ENCODE data around the gene ZNF124. TPM values are rescaled to one million over a fixed set of nuclear protein-coding genes. Genes with fewer than 3 reads are reported as not detected.

The ZNF124 gene
- total RNA-seq, 1 experiment from 2014 or later: 30.2 TPM

DNA sequence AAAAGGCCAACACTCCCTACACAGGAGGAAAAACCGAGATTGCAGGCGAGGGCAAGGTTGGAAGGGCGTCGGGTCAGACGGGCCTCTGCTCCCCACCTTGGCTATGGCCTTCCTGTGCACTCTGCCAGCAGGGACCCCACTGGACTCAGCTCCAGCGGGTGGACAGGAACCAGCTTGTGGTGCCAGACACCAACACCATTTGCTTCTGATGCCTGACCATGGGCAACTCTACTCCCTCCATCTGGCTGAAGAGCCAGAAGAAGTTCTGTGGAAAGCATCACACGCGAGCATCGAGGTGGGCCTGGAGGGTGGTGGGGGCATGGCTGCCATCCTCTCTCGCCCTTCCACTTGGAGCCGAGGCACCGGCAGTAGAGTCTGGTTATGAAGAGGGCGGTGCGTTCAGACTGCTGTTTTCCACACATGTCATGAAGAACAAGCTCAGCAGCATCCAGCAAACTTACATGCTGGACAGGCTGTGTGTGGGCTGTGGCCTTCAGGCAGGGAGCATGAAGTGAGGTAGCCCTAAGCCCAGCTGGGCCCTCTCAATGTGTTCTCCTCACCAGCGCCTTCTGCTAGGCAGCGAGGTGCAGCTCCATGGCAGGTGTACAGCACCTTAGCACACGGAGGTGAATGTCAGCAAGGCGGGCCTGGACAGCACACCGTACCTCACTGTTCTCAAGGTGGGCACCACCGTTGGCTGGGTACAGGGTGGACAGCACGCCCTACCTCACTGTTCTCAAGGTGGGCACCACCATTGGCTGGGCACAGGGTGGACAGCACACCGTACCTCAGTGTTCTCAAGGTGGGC is 52.0 kb downstream of the ZNF124 start:
- no peak for DNase-seq (ENCODE audit: low read depth, low spot score)
- in situ Hi-C loops (cut with HindIII; ENCODE audit: low pct_unique_long_range_greater_than_20kb, low sequenced_read_pairs): no loop called here

DNA sequence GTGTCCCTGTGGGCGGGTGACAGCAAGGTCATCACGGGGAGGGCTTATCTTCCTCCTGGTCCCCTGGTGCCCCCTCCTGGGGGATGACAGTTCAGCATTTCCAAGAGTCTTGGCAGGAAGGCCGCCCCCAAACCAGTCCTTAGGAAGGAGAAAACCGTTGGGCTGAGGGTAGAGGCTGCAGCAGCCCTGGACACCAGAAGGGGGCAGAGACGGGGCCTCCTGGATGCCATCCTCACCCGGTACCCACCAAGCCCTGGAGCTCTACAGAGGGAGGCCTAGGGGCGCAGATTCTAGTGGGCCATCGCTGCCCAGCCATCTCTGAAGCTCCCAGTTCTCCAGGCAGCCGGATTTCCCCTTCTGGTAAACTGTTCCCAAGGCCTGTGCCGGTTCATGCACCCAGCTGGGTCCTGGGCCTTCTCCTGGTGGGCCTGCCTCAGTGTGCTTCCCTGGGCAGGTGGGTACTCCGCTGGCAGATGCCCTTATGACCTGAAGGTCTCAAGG is 52.8 kb downstream of the ZNF124 start:
- in situ Hi-C loops (cut with HindIII; ENCODE audit: low pct_unique_long_range_greater_than_20kb, low sequenced_read_pairs): no loop called here
- peak; percentile 45 for DNase-seq (ENCODE audit: low read depth, low spot score)

DNA sequence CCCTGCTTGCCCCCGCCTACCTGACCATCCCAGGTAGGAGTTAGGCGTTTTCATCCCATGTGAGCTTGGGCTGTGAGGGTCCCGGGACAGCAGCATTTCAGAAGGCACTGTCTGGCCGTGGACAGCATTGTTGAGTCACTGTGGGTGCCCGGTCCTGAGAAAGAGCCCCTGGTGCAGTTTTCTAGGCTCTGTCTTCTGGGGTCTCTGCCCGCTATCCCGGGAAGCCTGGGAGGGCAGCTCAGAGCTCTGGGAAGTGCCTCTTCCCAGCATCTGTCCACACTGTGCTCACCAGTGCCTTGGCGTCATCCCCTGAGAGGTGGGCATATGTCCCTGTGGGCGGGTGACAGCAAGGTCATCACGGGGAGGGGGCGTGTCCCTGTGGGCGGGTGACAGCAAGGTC is 56.3 kb downstream of the ZNF124 start:
- no peak for DNase-seq (ENCODE audit: low read depth, low spot score)
- in situ Hi-C loops (cut with HindIII; ENCODE audit: low pct_unique_long_range_greater_than_20kb, low sequenced_read_pairs): no loop called here

DNA sequence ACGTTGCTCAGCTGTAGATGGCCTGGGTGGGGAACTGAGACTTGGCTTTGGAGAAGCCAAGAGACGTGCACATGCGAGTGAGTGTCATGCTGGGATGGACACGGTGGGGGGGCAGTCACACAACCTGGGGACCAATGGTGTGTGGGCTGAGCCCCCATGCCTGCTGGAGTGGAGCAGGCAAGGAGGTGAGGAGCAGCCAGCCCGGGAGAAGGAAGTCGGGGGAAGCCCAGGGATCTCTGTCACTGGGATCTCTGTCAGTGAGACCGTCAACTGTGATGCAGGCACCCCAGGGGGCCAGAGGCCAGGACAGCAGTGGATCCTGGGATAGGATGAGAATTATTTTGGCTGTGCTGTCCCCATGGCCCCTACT is 56.7 kb downstream of the ZNF124 start:
- in situ Hi-C loops (cut with HindIII; ENCODE audit: low pct_unique_long_range_greater_than_20kb, low sequenced_read_pairs): no loop called here
- DNase-seq (ENCODE audit: low read depth, low spot score): no peak

DNA sequence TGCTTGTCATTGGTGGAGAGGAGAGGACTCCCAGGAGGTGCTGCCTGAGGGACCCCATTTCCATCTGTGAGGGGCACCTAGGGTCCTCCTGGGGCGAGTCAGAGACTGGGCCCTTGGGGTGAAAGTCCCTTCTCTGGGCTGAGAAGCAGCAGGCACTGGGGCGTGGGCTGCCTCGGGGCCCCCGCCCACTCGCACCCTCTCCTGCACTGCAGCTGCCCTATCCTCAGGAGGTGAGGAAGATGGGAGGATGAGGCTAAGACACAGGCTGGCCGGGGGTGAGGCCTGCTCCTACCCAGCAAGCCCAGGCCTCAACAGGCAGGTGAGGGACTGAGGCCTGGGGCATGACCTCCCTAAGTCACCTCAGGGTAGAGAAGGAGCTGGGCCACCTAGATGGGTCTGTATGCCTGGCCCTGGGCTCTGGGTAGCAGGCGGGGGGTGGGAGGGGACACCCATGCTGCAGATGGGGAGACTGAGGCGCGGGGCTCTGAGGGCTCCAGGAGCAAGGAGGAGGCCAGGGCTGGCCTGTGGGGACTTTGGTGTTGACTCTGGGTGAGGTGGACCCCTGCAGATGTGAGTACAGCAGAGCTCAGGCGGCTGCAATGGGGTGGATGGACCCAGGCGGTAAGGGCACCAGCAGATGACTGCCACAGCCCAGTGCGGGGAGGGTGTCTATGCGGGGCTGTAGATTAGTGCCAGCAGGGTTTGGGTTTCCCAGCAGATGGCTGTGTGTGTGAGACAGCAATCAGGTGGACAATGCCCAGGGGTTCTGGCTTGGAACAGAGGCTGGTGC is 57.3 kb downstream of the ZNF124 start:
- DNase-seq (ENCODE audit: low read depth, low spot score): no peak
- in situ Hi-C loops (cut with HindIII; ENCODE audit: low pct_unique_long_range_greater_than_20kb, low sequenced_read_pairs): no loop called here

DNA sequence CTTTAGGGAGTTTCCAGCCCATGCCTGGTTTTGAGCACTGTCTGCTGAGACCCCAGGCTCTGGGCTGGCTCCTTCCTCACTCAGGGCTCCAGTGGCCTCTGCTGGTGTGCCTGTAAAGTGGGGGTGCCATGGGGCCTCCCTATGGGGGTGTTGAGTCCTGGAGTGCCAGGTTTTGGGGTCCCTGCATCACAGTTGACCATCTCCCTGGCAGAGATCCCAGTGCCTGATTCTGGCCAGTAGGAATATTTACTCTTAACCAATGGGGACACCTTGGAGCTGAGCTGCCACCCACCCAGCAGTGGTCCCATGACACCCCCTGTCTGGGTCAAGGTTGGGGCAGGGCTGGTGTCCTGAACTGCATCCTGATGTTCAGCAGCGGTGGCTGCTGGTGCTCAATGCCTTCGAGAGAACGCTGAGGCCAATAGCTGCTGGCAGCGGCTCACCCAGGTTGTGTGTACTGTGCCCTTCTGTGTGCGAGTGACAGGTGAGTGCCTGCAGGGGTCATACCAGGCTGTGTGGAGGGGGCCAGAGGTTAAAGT is 58.0 kb downstream of the ZNF124 start:
- no peak for DNase-seq (ENCODE audit: low read depth, low spot score)
- in situ Hi-C loops (cut with HindIII; ENCODE audit: low pct_unique_long_range_greater_than_20kb, low sequenced_read_pairs): no loop called here

DNA sequence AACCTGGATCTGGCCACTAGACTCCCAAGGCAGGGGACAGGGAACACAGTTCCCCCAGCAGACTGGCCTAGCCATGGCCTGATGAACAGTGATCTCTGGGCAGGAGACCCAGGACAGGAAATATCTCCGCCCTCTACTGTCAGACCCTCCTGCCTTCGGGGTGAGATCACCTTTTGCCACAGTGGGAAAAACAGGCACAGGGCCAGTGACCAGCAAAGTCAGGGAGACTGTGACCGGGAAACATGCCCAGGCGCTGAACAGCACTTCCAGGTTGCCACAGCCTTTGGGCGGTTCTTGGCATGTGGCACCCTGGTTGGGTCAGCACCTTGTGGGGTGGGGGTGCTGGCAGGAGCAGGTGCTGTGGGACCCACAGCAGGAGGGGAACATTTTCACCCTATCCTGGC is 58.7 kb downstream of the ZNF124 start:
- in situ Hi-C loops (cut with HindIII; ENCODE audit: low pct_unique_long_range_greater_than_20kb, low sequenced_read_pairs): no loop called here
- no peak for DNase-seq (ENCODE audit: low read depth, low spot score)

DNA sequence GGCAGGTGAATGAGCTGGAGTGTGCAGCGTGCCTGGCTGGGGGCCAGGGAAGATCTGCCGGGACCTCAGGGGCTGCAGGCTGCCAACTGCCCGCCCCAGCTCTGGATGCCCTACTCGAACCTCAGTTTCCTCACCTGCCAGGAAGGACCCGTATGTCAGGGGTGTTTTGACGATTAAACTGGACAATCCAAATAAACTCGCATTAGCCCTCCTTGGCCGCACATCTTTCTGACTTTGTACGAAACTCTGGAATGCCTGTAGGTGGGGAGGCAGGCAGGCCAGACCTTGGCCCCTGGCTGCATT is 59.4 kb downstream of the ZNF124 start:
- in situ Hi-C loops (cut with HindIII; ENCODE audit: low pct_unique_long_range_greater_than_20kb, low sequenced_read_pairs): no loop called here
- no peak for DNase-seq (ENCODE audit: low read depth, low spot score)

DNA sequence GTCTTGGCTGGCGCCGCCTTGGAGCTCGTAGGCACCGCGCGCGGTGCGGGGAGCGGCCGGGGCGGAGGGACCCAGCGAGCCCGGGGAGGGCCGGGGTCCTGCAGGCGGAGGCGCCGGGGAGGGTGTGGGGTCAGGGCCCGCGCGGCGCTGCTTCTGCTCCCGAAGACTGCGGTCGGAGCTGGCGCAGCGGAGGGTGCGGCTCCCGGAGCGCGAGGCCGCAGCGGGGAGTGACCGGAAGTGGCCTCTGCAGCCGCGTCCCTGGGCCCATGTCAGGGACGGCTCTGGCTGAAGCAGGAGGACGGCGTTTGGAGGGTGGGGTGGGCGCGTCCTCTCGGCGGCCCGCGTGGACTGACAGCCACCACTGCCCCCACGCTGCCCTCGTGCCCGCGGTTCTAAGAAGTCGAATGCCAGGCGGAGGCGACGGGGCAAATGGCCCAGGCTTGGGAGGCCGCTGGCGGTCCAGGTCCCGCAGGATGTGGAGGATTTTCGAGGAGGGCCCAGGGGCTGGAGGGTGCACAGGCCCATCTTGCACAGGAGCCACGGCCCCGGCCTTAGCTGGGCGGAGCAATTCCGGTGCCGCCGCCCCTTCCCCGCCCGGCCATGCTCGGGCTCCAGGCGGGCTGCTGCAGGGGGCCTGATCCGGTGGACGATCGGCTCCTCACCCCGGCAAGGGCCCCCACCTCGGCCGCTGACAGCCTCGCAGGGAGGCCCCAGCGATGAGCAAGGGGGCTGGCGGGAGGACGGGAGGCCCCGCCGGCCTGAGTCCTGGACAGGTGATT is 59.9 kb downstream of the ZNF124 start:
- DNase-seq (ENCODE audit: low read depth, low spot score): no peak
- in situ Hi-C loops (cut with HindIII; ENCODE audit: low pct_unique_long_range_greater_than_20kb, low sequenced_read_pairs): no loop called here

DNA sequence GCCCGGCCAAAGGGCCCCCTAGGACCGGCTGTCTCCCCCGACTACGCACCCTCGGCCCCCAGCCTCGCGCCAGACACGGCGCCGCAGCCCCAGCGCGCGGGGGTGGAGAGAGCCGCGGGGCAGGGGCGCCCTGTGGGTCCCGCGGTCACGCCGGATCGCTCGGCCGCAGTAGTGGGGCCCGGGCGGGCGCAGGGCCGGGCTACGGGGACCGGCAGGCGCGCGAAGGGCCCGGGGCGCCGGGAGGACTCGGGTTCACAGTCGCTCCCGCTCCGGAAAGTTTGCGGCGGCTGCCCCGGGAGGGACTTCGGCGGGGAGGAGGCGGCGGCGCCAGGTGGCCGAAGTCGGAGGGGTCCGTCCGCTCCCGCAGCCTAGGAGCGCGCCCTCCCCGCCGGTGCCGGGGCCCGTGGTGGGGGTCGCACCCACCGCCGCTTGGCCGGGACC is 60.5 kb downstream of the ZNF124 start:
- in situ Hi-C loops (cut with HindIII; ENCODE audit: low pct_unique_long_range_greater_than_20kb, low sequenced_read_pairs): no loop called here
- DNase-seq (ENCODE audit: low read depth, low spot score): no peak

DNA sequence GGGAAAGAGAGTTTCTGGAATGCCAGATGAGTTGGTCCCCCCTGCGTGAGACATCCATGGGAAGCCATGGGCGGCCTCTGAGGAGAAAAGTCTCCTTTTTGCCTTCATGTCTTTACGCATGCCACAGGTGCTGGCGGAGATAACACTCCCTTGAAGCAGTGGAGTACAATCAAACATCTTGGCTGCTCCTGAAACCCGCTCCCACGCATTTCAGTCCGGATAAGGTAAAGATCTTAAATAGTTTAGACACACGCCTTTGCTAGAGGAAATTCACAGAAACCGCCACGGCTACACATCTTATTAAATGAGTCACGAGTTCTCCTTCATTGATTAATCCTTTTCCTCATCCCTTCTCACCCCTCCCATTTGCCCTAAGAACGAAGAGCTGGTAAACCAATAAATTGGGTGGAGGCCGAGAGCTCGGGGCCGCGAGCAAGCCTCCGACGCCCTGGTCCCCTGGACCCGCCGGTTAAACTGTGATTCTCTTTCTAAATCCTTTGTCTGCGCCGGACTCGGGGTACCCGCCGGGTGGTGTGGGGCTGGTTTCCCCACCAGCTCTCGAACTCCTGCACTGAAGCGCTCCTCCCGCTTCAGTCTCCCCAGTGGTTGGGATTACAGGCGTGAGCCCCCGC is 61.1 kb downstream of the ZNF124 start:
- no peak for DNase-seq (ENCODE audit: low read depth, low spot score)
- in situ Hi-C loops (cut with HindIII; ENCODE audit: low pct_unique_long_range_greater_than_20kb, low sequenced_read_pairs): no loop called here

DNA sequence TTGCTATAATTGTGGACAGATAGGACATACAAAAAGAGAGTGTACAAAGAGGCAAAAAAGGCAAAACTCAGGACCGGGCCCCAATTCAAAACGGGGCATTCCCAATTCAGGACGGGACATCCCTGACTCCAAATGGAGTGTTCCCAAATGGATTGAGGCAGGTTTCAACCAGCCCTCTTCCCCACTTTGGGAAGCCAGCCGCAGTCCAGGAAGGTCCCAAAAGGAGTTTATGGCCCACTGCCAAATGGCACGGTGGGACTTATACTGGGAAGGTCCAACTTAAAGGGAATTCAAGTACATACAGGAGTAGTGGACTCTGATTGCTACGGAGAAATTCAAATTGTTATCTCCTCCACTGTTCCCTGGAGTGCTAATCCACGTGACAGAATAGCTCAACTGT is 64.1 kb downstream of the ZNF124 start:
- no peak for DNase-seq (ENCODE audit: low read depth, low spot score)
- in situ Hi-C loops (cut with HindIII; ENCODE audit: low pct_unique_long_range_greater_than_20kb, low sequenced_read_pairs): no loop called here

DNA sequence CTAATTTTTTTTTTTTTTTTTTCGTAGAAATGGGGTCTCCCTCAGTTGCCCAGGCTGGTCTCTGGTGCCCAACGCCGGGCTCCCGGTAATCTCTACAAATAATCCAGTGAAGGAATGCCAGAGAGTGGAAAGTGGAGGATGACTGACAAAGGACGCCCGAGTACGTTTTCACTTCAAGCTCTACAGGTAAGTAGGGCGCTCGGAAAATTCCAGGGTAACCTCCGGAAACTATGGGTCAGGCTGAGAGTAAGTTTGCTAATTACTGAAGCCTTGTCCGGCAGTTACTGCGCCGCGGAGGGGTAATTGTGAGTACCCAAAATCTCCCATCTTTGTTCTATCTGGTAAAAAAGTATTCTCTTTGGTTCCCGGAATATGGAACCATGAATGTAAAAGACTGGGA is 65.9 kb downstream of the ZNF124 start:
- no peak for DNase-seq (ENCODE audit: low read depth, low spot score)
- in situ Hi-C loops (cut with HindIII; ENCODE audit: low pct_unique_long_range_greater_than_20kb, low sequenced_read_pairs): no loop called here

Small RNAs within 50 kb of the gene (small RNA-seq; reads per million reads assigned to genes)
- gene AL390728.3 (0 reads per million in 2 experiments), gene RNA5SP82 (0 reads per million in 2 experiments)

Other genes with a start within 250 kb of the ZNF124 start
- gene AHCTF1, start 240.1 kb downstream of the ZNF124 start, total RNA-seq (2014; rRNA removed; shearing (Covaris generic)): 30.5 and 33.8 TPM in 2 replicates
- 0.08 and 0.72 TPM in 2 replicates for gene ZNF695, start 164.0 kb downstream of the ZNF124 start, total RNA-seq (2014; rRNA removed; shearing (Covaris generic))
- 4.9 and 5.4 TPM in 2 replicates for gene ZNF670, start 93.2 kb downstream of the ZNF124 start, total RNA-seq (2014; rRNA removed; shearing (Covaris generic))
- 7.8 and 8.3 TPM in 2 replicates for gene ZNF669, start 67.7 kb downstream of the ZNF124 start, total RNA-seq (2014; rRNA removed; shearing (Covaris generic))
- gene VN1R5, start 84.1 kb upstream of the ZNF124 start, total RNA-seq (2014; rRNA removed; shearing (Covaris generic)): not detected in 2 replicates
- gene ZNF496, start 159.8 kb upstream of the ZNF124 start, total RNA-seq (2014; rRNA removed; shearing (Covaris generic)): 7.9 and 9.3 TPM in 2 replicates
- 0.16 TPM in 1 of 2 replicates, not detected in the other for gene NLRP3, start 244.2 kb upstream of the ZNF124 start, total RNA-seq (2014; rRNA removed; shearing (Covaris generic))